DND-41 (cell line): ENCODE measurements around the gene MRGPRX2.

Source experiments
- ATAC-seq: fragments of 200-7000 bp; cut with Tn5 transposase; 3 replicates; pipeline ENCODE4 v1.9.1; 2021; ENCODE audit warnings: low read depth; ENCODE audit not compliant: insufficient read depth
- DNase-seq: peaks from one replicate; pipeline ENCODE4 v3.0.0-alpha.2; 2020
- H2AFZ ChIP-seq: 2 replicates; pipeline ENCODE4 v1.6.0; 2012; ENCODE audit warnings: low read depth, low read length
- H3K27ac ChIP-seq: 2 replicates; pipeline ENCODE4 v1.5.1; 2012; ENCODE audit warnings: low read length, inconsistent platforms
- H3K27me3 ChIP-seq: fragments of 200-600 bp; sonication (generic); 2 replicates; pipeline ENCODE4 v1.6.0; 2012; ENCODE audit warnings: low read length, mild to moderate bottlenecking, inconsistent platforms; ENCODE audit not compliant: insufficient read depth, poor library complexity
- H3K36me3 ChIP-seq: 2 replicates; pipeline ENCODE4 v1.5.1; 2012; ENCODE audit warnings: low read length, inconsistent platforms; ENCODE audit not compliant: insufficient read depth
- H3K4me1 ChIP-seq: 2 replicates; pipeline ENCODE4 v1.5.1; 2012; ENCODE audit warnings: mild to moderate bottlenecking, low read length; ENCODE audit not compliant: insufficient read depth
- H3K4me2 ChIP-seq: 2 replicates; pipeline ENCODE4 v1.6.0; 2012; ENCODE audit warnings: mild to moderate bottlenecking, moderate library complexity, low read length, inconsistent platforms; ENCODE audit not compliant: insufficient read depth
- H3K4me3 ChIP-seq, 2 experiments: fragments of 200-600 bp in 1 of 2; shearing (Covaris generic) in 1 of 2; 2 replicates each; pipeline ENCODE4 v1.5.1; 2012 to 2016; ENCODE audit warnings: inconsistent platforms in 2 of 2, low read length in 2 of 2, mild to moderate bottlenecking in 2 of 2, low read depth in 1 of 2, moderate library complexity in 1 of 2
- H3K79me2 ChIP-seq: 2 replicates; pipeline ENCODE4 v1.6.0; 2012; ENCODE audit warnings: low read length, inconsistent platforms; ENCODE audit not compliant: insufficient read depth
- H3K9ac ChIP-seq: 2 replicates; pipeline ENCODE4 v1.6.0; 2012; ENCODE audit warnings: low read depth, mild to moderate bottlenecking, inconsistent platforms, low read length, moderate library complexity
- H3K9me3 ChIP-seq: 2 replicates; pipeline ENCODE4 v1.5.1; 2012; ENCODE audit warnings: low read length, moderate library complexity, mild to moderate bottlenecking, inconsistent platforms; ENCODE audit not compliant: insufficient read depth, severe bottlenecking
- H4K20me1 ChIP-seq: 2 replicates; pipeline ENCODE4 v1.6.0; 2012; ENCODE audit warnings: low read length; ENCODE audit not compliant: insufficient read depth
- EZH2 ChIP-seq: IDR thresholded peaks from 3 replicates; pipeline ENCODE4 v1.6.1; 2012; ENCODE audit warnings: borderline replicate concordance, low read depth, mild to moderate bottlenecking, moderate library complexity, low read length, inconsistent platforms; ENCODE audit not compliant: severe bottlenecking
- TF ChIP-seq, protein P1 (sequence below): IDR thresholded peaks from 2 replicates; pipeline ENCODE4 v1.5.1; 2012; ENCODE audit warnings: borderline replicate concordance, low read length, moderate library complexity, mild to moderate bottlenecking; ENCODE audit not compliant: poor library complexity, severe bottlenecking; ENCODE audit errors: extremely low read depth

The MRGPRX2 gene

DNA sequence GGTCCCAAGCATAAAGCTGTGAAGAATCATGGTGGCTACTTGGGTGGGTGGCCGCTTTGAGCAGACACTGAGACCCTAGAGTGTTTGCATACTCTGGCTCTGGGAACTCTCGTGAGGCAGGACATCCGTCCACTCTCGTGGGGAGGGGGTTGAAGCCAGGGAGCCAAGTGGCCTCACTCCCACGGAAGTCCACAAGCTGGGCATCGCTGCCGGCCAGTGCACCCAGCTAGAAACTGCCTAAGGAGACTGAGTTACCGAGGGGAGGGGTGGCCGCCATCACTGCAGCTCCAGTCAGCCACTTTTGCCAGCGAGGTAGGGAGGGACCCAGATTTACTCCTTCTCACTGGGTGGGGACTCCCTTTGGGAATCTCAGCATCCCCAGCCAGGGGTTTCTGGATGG, 20.5 kb downstream of the MRGPRX2 start:
- no peaks in the 10 kb centered on the region for H4K20me1 ChIP-seq
- no peak overlapping the region for H3K4me3 ChIP-seq
- no peaks in the 10 kb centered on the region for H3K9me3 ChIP-seq
- H3K27me3 ChIP-seq: no peaks in the 10 kb centered on the region
- ATAC-seq (no peak), DNase-seq (no peak)
- H3K36me3 ChIP-seq: no peaks in the 10 kb centered on the region
- no peaks in the 10 kb centered on the region for H3K79me2 ChIP-seq
- no peak overlapping the region for H2AFZ ChIP-seq
- no peak overlapping the region for H3K4me2 ChIP-seq
- TF ChIP-seq EZH2: no peak
- TF ChIP-seq, protein P1, sequence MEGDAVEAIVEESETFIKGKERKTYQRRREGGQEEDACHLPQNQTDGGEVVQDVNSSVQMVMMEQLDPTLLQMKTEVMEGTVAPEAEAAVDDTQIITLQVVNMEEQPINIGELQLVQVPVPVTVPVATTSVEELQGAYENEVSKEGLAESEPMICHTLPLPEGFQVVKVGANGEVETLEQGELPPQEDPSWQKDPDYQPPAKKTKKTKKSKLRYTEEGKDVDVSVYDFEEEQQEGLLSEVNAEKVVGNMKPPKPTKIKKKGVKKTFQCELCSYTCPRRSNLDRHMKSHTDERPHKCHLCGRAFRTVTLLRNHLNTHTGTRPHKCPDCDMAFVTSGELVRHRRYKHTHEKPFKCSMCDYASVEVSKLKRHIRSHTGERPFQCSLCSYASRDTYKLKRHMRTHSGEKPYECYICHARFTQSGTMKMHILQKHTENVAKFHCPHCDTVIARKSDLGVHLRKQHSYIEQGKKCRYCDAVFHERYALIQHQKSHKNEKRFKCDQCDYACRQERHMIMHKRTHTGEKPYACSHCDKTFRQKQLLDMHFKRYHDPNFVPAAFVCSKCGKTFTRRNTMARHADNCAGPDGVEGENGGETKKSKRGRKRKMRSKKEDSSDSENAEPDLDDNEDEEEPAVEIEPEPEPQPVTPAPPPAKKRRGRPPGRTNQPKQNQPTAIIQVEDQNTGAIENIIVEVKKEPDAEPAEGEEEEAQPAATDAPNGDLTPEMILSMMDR: no peak
- no peak overlapping the region for H3K9ac ChIP-seq
- H3K27ac ChIP-seq: no peak overlapping the region
- H3K4me1 ChIP-seq: no peaks in the 10 kb centered on the region

DNA sequence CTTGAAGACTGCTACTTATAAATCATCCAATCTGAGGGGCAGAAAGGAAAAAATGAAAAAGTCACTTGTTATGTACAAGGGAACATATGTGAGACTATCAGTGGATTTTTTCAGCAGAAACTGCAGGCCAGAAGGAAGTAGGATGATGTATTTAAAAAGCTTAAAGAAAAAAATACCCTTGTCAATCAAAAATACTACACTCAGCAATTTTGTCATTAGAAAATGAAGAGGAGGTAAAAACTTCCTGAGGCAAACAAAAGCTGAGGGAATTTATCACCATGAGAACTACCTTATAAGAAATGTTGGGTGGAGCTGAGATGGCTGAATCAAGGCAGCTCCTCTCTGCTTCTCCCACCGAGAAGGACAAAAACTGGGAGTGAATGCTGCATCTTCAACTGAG, 21.1 kb downstream of the MRGPRX2 start:
- H3K79me2 ChIP-seq: no peaks in the 10 kb centered on the region
- no peak overlapping the region for H3K4me3 ChIP-seq
- H3K27ac ChIP-seq: no peak overlapping the region
- H3K9ac ChIP-seq: no peak overlapping the region
- no peaks in the 10 kb centered on the region for H3K36me3 ChIP-seq
- no peaks in the 10 kb centered on the region for H3K4me1 ChIP-seq
- H2AFZ ChIP-seq: no peak overlapping the region
- no peaks in the 10 kb centered on the region for H4K20me1 ChIP-seq
- no peaks in the 10 kb centered on the region for H3K9me3 ChIP-seq
- no peak for DNase-seq
- TF ChIP-seq, protein P1: no peak
- no peak for TF ChIP-seq EZH2
- no peaks in the 10 kb centered on the region for H3K27me3 ChIP-seq
- no peak overlapping the region for H3K4me2 ChIP-seq
- no peak for ATAC-seq

DNA sequence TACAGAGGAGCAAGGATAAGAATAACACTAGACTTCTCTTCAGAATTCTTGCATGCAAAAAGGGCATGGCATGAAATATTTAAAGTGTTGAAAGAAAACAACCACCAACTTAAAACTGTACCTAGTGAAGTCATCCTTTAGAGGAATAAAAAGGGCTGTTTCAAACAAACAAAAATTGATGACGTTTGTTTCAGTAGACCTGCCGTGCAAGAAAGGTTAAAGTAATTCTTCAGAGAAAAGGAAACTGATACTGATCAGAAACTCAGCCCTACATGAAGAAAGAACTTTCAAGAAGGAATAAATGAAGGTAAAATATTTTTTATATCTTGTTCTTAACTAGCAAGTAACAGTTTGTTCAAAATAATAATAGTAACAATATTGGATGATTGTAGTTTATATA, 27.5 kb downstream of the MRGPRX2 start:
- ATAC-seq: no peak
- Histone ChIP-seq H3K9ac (no peak overlapping the region), H3K79me2 (no peaks in the 10 kb centered on the region), H3K36me3 (no peaks in the 10 kb centered on the region), H4K20me1 (no peaks in the 10 kb centered on the region), H2AFZ (no peak overlapping the region), H3K4me1 (no peaks in the 10 kb centered on the region), H3K9me3 (no peaks in the 10 kb centered on the region), H3K27ac (no peak overlapping the region), H3K27me3 (no peaks in the 10 kb centered on the region), H3K4me3 (no peak overlapping the region), H3K4me2 (no peak overlapping the region)
- TF ChIP-seq EZH2: no peak
- TF ChIP-seq, protein P1: no peak
- no peak for DNase-seq
